NB4 (cell line): ENCODE measurements around the gene ESYT2.

Experiments used
- MAX ChIP-seq: IDR thresholded peaks from 2 replicates; pipeline ENCODE4 v1.6.1; 2011; ENCODE audit warnings: low read depth, low read length
- MYC ChIP-seq: IDR thresholded peaks from 2 replicates; pipeline ENCODE4 v1.6.1; 2011; ENCODE audit warnings: low read depth, low read length
- POLR2A ChIP-seq: IDR thresholded peaks from 2 replicates; pipeline ENCODE4 v1.6.1; 2011; ENCODE audit warnings: mild to moderate bottlenecking; ENCODE audit not compliant: insufficient read length; ENCODE audit errors: extremely low read depth
- TF ChIP-seq, protein P1 (sequence below): IDR thresholded peaks from one replicate; pipeline ENCODE4 v1.5.1; 2012; ENCODE audit warnings: low read depth, low read length

GRCh38 chr7:158682456-158682855 lies 146.9 kb downstream of the ESYT2 start:
- TF ChIP-seq, protein P1, sequence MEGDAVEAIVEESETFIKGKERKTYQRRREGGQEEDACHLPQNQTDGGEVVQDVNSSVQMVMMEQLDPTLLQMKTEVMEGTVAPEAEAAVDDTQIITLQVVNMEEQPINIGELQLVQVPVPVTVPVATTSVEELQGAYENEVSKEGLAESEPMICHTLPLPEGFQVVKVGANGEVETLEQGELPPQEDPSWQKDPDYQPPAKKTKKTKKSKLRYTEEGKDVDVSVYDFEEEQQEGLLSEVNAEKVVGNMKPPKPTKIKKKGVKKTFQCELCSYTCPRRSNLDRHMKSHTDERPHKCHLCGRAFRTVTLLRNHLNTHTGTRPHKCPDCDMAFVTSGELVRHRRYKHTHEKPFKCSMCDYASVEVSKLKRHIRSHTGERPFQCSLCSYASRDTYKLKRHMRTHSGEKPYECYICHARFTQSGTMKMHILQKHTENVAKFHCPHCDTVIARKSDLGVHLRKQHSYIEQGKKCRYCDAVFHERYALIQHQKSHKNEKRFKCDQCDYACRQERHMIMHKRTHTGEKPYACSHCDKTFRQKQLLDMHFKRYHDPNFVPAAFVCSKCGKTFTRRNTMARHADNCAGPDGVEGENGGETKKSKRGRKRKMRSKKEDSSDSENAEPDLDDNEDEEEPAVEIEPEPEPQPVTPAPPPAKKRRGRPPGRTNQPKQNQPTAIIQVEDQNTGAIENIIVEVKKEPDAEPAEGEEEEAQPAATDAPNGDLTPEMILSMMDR, result no peak
- no peak for TF ChIP-seq POLR2A
- no peak for TF ChIP-seq MAX
- TF ChIP-seq MYC, result no peak
